Fibroblast of mammary gland (primary cell): Measurements from ENCODE around the gene BPIFB3.
"Not testable (repeated sequence)": the region's sequence is repeated elsewhere in the genome, so short reads cannot be mapped to it uniquely, and the experiment has no call there.

Experiments
- DNase-seq: peaks from one replicate; pipeline ENCODE4 v3.0.0-alpha.2; 2010; ENCODE audit warnings: low read depth
- H3K4me3 ChIP-seq: 2 replicates; pipeline ENCODE4 v1.5.1; 2011; ENCODE audit warnings: low read depth, mild to moderate bottlenecking, low read length, moderate library complexity; ENCODE audit not compliant: control insufficient read depth
- TF ChIP-seq, protein P1 (sequence below): conservative IDR thresholded peaks from 2 replicates; pipeline ENCODE4 v1.5.1; 2011; ENCODE audit warnings: low read depth, low read length, inconsistent platforms; ENCODE audit not compliant: control insufficient read depth, insufficient read depth

Gene BPIFB3

DNA sequence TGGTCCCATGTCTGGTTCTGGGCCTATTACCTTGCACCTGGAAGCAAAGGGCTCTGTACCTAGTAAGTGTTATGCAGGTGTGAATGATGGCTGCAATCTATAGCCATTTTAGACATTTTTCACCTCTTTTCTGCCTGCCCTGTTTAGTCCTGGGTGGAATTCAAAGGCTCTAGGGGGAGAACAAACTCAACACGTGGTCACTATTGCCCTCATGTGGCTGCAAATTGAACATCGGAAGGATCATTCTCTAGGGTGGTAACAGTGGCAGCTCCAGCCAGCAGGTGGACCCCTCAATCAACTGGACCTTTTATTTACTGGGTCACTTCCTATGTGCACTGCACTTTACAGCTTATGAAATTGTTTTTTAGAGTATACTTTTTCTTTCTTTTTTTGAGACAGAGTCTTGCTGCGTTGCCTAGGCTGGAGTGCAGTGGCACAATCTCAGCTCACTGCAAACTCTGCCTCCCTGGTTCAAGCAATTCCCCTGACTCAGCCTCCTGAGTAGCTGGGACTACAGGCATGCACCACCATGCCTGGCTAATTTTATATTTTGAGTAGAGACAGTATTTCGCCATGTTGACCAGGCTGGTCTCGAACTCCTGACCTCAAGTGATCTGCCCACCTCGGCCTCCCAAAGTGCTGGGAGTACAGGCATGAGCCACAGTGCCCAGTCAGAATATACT lies 42.3 kb downstream of the BPIFB3 start:
- not testable (repeated sequence) for H3K4me3 ChIP-seq
- peak; percentile 46 for DNase-seq
- TF ChIP-seq, protein P1, sequence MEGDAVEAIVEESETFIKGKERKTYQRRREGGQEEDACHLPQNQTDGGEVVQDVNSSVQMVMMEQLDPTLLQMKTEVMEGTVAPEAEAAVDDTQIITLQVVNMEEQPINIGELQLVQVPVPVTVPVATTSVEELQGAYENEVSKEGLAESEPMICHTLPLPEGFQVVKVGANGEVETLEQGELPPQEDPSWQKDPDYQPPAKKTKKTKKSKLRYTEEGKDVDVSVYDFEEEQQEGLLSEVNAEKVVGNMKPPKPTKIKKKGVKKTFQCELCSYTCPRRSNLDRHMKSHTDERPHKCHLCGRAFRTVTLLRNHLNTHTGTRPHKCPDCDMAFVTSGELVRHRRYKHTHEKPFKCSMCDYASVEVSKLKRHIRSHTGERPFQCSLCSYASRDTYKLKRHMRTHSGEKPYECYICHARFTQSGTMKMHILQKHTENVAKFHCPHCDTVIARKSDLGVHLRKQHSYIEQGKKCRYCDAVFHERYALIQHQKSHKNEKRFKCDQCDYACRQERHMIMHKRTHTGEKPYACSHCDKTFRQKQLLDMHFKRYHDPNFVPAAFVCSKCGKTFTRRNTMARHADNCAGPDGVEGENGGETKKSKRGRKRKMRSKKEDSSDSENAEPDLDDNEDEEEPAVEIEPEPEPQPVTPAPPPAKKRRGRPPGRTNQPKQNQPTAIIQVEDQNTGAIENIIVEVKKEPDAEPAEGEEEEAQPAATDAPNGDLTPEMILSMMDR: peak; percentile 57

DNA sequence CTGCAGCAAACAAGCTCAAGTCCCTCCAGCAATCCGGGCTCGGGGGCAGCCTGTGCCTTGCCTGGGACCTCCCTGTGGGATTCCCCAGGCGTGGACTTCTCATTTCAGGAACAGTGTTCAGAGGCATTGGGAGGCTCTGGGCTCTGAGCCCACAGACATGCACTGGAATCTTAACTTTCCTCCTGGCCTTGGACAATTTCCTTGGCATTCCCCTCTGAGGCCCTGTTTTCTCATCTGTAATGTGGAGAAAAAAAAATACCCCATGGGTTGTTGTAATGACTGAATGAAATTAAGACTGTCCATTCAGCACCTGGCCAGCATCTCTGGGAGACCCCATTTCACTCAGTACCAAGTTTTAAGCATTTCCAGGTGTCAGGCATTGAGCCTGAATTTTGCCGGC lies 43.3 kb downstream of the BPIFB3 start:
- H3K4me3 ChIP-seq: no peak overlapping the region
- TF ChIP-seq, protein P1: no peak
- DNase-seq: no peak

DNA sequence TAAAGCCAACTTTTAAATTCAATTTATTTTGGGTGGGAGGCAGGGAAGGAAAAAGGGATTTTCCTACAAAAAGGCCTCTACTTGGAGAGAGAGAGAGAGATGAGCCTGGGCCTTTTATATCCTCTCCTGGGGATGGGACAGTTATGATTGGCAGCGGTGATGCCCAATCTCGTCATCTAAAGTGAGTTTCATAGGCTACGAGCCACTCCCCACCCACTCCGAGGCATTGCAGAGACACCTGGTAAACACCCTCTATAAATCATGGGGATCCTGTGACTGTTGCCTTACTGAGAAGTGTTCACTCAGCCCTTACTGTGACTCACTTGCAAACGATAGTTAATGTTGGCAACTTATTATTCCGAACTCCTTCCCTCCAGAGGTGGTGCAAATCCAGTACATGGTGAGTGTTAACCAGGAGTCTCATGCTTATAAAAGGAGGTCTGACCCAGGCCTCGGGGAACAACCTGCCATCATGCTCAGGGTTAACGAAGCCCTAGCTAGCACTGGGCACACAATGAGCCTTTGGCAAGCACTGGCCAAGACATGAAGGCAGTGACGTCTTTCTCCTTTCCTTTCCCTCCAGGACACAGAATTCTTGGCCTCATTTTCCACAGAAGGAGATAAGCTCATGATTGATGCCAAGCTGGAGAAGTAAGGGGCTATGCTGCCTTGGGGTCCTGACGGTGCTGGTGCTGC lies 46.3 kb downstream of the BPIFB3 start:
- no peak overlapping the region for H3K4me3 ChIP-seq
- TF ChIP-seq, protein P1: no peak
- DNase-seq: no peak

DNA sequence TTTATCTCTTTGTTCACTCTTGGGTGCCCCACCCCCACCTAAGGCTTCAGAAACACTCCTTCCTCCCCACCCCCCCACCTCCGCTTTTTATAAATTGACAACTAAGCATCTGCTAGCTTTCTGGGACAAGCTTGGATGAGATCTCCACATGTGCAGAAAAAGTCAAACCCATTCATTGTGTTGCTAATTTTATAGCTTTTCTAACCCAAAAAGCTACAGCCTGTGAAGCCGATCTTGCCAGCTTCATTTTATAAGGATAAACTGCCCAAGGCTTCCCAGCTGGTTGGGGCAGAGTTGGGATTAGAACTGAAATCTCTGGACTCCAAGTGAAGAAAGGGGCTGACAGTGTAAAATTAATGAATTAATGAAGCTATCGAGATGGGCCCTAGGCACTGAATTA lies 49.9 kb downstream of the BPIFB3 start:
- TF ChIP-seq, protein P1: no peak
- DNase-seq: no peak
- no peak overlapping the region for H3K4me3 ChIP-seq

DNA sequence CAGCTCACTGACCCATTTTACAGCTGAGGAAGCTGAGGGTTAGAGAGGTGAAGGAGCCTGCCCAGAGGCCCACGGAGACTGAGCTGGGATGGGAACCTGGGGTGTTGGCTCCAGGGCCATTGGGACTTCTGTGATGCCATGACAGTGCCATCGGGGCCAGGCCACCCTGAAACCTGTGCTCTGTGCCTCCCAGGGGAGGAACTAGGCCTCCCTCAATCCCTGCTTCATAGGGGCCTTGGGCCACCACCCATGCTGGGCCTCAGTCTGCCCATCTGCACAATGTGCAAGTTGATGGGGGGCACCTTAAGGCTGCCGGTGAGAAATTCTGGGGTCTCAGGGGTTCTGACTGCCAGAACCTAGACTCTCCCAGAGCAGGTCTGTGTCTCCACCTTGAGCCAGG lies 50.6 kb downstream of the BPIFB3 start:
- no peak for DNase-seq
- H3K4me3 ChIP-seq: no peak overlapping the region
- TF ChIP-seq, protein P1: no peak

DNA sequence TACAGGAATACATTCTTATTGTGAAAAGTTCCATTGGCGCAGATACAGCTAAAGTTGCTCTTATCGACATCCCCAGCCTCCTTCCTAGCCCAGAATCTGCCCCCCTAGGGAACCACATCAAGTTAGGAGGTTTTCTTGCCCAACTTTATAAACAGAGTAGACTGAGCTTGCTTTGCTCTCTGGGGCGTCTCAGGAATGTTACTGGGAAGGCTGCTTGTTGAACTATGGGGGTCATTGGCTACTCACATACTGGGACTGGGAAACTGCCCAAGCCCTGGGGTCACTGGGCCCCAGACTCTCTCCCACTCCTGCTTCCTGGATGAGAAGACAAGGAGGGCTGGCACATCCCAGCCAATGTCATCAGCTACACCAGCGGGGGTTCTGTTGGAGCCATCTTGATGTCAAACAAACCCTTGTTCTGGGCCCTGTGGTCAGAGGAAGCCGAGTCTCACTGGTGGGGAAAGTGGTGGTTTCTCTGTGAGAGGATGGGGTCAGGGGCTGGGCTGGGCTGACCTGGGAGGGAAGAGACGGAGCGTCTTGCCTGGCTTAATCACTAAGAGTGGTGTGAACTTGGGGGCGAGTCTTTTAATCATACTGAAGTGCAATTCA lies 51.7 kb downstream of the BPIFB3 start:
- H3K4me3 ChIP-seq: no peak overlapping the region
- TF ChIP-seq, protein P1: no peak
- DNase-seq: no peak

DNA sequence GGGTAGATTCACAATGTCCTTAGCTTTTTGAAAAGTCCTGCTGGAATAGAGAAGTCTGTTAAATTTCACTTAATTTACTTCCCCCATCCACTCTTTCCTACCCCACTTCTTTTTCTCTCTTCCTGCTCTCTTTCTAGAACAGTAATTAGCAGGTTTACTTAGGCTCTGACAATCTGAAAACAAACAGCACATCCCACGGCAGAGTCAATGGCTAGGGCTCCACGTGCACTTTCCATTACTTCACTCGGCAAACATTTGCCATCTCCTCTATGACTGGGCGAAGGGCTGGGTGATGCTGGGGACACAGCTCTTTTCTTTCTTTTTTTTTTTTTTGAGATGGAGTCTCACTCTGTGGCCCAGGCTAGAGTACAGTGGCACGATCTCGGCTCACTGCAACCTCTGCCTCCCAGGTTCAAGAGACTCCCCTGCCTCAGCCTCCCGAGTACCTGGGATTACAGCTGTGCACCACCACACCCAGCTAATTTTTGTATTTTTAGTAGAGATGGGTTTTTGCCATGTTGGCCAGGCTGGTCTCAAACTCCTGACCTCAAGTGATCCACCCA lies 52.4 kb downstream of the BPIFB3 start:
- not testable (repeated sequence) for DNase-seq, H3K4me3 ChIP-seq
